Panc1 (cell line): ENCODE measurements around the gene MSLN. TPM values are rescaled to one million over a fixed set of nuclear protein-coding genes. Genes with fewer than 3 reads are reported as not detected.

ENCODE experiments used
- ATAC-seq: fragments of 200-7000 bp; cut with Tn5 transposase; 2 replicates; pipeline ENCODE4 v1.9.1; 2020; ENCODE audit warnings: mild to moderate bottlenecking, moderate library complexity
- Bru-seq: library from RNA; stranded (reverse); fragments of 400-500 nt; gene quantifications from one replicate; lab custom pipeline; 2021; lab: Mats Ljungman, UMichigan
- BruChase-seq, 2 experiments: library from RNA; stranded (reverse); fragments of 400-500 nt; gene quantifications; one replicate each; lab custom pipeline; 2021; lab: Mats Ljungman, UMichigan
- BruUV-seq: library from RNA; stranded (reverse); fragments of 400-500 nt; replicated peaks from 2 replicates; lab custom pipeline; 2021; lab: Mats Ljungman, UMichigan
- CTCF ChIA-PET: fragments of 300-600 bp; sonication (Branson Sonifier 250); formaldehyde crosslinking; loops from one replicate; lab custom pipeline; 2022; ENCODE audit warnings: antibody characterized with exemption; lab: Charles Lee
- POLR2A ChIA-PET: fragments of 300-600 bp; sonication (Branson Sonifier 250); formaldehyde crosslinking; loops from one replicate; lab custom pipeline; 2022; ENCODE audit warnings: antibody characterized with exemption; lab: Charles Lee
- DNase-seq: peaks from one replicate; pipeline ENCODE4 v3.0.0-alpha.2; 2010; ENCODE audit warnings: low read depth, low spot score
- H3K27ac ChIP-seq: 2 replicates; pipeline ENCODE4 v1.5.1; 2011; ENCODE audit warnings: mild to moderate bottlenecking, low read length, inconsistent platforms
- H3K27me3 ChIP-seq: fragments of 200-500 bp; sonication (Bioruptor generic); 2 replicates; pipeline ENCODE4 v1.6.0; 2014; ENCODE audit warnings: low read length, inconsistent platforms; ENCODE audit not compliant: control insufficient read depth, insufficient read depth
- H3K36me3 ChIP-seq: fragments of 200-500 bp; sonication (Bioruptor generic); 2 replicates; pipeline ENCODE4 v1.5.1; 2014; ENCODE audit warnings: inconsistent platforms, mild to moderate bottlenecking, low read length, moderate library complexity; ENCODE audit not compliant: control insufficient read depth, insufficient read depth
- H3K4me1 ChIP-seq: 2 replicates; pipeline ENCODE4 v1.5.1; 2011; ENCODE audit warnings: inconsistent platforms, mild to moderate bottlenecking, low read length, moderate library complexity; ENCODE audit not compliant: control insufficient read depth, insufficient read depth
- H3K4me3 ChIP-seq, 2 experiments: 2 replicates each; pipeline ENCODE4 v1.5.1; 2011 to 2012; ENCODE audit warnings: low read depth in 2 of 2, low read length in 2 of 2, mild to moderate bottlenecking in 2 of 2, inconsistent platforms in 1 of 2, moderate library complexity in 1 of 2
- H3K9me3 ChIP-seq: fragments of 200-500 bp; sonication (Bioruptor generic); 2 replicates; pipeline ENCODE4 v1.5.1; 2014; ENCODE audit warnings: low read depth, mild to moderate bottlenecking, inconsistent platforms, low read length, moderate library complexity; ENCODE audit not compliant: control insufficient read depth, insufficient read depth
- POLR2AphosphoS5 ChIP-seq: IDR thresholded peaks from 2 replicates; pipeline ENCODE4 v1.6.1; 2012; ENCODE audit warnings: mild to moderate bottlenecking, low read depth, low read length, moderate library complexity
- SIN3A ChIP-seq: IDR thresholded peaks from 2 replicates; pipeline ENCODE4 v1.6.1; 2012; ENCODE audit warnings: low read depth, mild to moderate bottlenecking, low read length, moderate library complexity, borderline replicate concordance; ENCODE audit not compliant: insufficient read depth
- TCF7L2 ChIP-seq: IDR thresholded peaks from 2 replicates; pipeline ENCODE4 v1.6.1; 2011; ENCODE audit warnings: mild to moderate bottlenecking, low read depth, low read length, inconsistent platforms
- in situ Hi-C: cut with HindIII; loops from 2 replicates; pipeline ENCODE4 v1.10.0; 2016; ENCODE audit warnings: low sequenced_read_pairs, low pct_unique_long_range_greater_than_20kb
- intact Hi-C: fragments of 100-400 bp; cut with micrococcal nuclease; formaldehyde crosslinking; loops from one replicate; pipeline ENCODE4 v1.10.0; 2022; ENCODE audit not compliant: unreplicated experiment
- long read RNA-seq: library from polyadenylated mRNA; unstranded; transcript quantifications from one replicate; pipeline ENCODE4 v2.0.0, GENCODE V29; 2021; ENCODE audit not compliant: unreplicated experiment
- polyA plus RNA-seq: library from polyadenylated mRNA; unstranded; fragments of >200 nt; gene quantifications from one replicate; pipeline ENCODE4 v1.2.1, GENCODE V29; 2012; ENCODE audit warnings: missing spikeins; ENCODE audit not compliant: insufficient read length
- total RNA-seq: library from RNA; stranded (reverse); gene quantifications from one replicate; pipeline ENCODE4 v1.2.1, GENCODE V29; 2021; ENCODE audit not compliant: unreplicated experiment
- TF ChIP-seq, protein P1 (sequence below): fragments of 450-650 bp; IDR thresholded peaks from 2 replicates; pipeline ENCODE4 v1.5.1; 2017; ENCODE audit warnings: mild to moderate bottlenecking
- TF ChIP-seq, protein P2 (sequence below), 2 experiments: IDR thresholded peaks; 2 replicates each; pipeline ENCODE4 v1.6.1; 2011 to 2012; ENCODE audit warnings: low read depth in 2 of 2, control low read depth in 1 of 2, low read length in 1 of 2, mild to moderate bottlenecking in 1 of 2, moderate library complexity in 1 of 2; ENCODE audit not compliant: insufficient read depth in 1 of 2

MSLN gene
- total RNA-seq (1.1 TPM), Bru-seq, nascent RNA (percentile 18 among the genes with signal in this experiment), BruChase-seq, experiment 1, labeled RNA remaining after a 2-hour chase (percentile 27 among the genes with signal in this experiment), BruChase-seq, experiment 2, labeled RNA remaining after a 6-hour chase (percentile 36 among the genes with signal in this experiment)
- polyA plus RNA-seq: 1.0 TPM
- long read RNA-seq, partial matches to known transcripts: 1 of 1 reads
- long read RNA-seq, other reads (novel, unspliced or antisense): 0 of 1 reads

DNA sequence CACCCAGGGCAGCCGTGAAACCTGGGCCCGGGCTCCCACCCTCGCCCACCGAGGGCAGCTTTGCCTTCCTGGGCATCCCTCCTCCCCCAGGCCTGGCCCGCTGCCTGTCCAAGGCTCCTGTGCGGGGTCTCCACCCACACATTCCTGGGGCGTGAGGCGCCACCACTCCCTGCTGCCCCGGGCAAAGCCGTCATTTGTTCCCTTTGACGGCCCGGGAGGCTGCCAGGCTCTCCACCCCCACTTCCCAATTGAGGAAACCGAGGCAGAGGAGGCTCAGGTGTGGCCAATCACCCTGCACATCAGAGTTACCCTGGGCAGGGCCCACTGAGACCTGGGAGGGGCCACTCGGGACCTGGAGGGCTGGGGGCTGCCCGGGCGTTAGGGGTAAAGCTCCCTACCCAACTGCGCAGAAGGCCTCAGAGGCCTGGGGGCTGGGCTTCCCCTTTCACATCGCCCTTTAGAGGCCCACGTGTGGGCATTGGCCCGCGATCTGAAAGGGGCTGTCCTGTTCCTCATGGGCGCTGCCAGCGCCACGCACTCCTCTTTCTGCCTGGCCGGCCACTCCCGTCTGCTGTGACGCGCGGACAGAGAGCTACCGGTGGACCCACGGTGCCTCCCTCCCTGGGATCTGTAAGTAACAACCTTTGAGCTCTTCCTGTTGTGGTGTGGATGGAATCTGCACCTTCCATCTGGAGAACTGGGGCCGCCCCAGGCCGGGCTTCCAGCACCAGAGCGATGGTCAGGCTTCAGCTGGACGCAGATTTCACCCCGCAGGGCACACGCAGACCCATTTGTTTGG lies at the start of gene MSLN:
Gene MSLN, plus strand, starts transcription at position 190 of the 799 bp plus-strand sequence. CDS start 1,947 bp downstream, outside the sequence.
- BruUV-seq: no TSS peak
- CTCF ChIA-PET: no interaction called here
- TF ChIP-seq POLR2AphosphoS5 (no peak), SIN3A (no peak), TCF7L2 (no peak)
- TF ChIP-seq, protein P1, sequence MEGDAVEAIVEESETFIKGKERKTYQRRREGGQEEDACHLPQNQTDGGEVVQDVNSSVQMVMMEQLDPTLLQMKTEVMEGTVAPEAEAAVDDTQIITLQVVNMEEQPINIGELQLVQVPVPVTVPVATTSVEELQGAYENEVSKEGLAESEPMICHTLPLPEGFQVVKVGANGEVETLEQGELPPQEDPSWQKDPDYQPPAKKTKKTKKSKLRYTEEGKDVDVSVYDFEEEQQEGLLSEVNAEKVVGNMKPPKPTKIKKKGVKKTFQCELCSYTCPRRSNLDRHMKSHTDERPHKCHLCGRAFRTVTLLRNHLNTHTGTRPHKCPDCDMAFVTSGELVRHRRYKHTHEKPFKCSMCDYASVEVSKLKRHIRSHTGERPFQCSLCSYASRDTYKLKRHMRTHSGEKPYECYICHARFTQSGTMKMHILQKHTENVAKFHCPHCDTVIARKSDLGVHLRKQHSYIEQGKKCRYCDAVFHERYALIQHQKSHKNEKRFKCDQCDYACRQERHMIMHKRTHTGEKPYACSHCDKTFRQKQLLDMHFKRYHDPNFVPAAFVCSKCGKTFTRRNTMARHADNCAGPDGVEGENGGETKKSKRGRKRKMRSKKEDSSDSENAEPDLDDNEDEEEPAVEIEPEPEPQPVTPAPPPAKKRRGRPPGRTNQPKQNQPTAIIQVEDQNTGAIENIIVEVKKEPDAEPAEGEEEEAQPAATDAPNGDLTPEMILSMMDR: no peak
- TF ChIP-seq, protein P2, sequence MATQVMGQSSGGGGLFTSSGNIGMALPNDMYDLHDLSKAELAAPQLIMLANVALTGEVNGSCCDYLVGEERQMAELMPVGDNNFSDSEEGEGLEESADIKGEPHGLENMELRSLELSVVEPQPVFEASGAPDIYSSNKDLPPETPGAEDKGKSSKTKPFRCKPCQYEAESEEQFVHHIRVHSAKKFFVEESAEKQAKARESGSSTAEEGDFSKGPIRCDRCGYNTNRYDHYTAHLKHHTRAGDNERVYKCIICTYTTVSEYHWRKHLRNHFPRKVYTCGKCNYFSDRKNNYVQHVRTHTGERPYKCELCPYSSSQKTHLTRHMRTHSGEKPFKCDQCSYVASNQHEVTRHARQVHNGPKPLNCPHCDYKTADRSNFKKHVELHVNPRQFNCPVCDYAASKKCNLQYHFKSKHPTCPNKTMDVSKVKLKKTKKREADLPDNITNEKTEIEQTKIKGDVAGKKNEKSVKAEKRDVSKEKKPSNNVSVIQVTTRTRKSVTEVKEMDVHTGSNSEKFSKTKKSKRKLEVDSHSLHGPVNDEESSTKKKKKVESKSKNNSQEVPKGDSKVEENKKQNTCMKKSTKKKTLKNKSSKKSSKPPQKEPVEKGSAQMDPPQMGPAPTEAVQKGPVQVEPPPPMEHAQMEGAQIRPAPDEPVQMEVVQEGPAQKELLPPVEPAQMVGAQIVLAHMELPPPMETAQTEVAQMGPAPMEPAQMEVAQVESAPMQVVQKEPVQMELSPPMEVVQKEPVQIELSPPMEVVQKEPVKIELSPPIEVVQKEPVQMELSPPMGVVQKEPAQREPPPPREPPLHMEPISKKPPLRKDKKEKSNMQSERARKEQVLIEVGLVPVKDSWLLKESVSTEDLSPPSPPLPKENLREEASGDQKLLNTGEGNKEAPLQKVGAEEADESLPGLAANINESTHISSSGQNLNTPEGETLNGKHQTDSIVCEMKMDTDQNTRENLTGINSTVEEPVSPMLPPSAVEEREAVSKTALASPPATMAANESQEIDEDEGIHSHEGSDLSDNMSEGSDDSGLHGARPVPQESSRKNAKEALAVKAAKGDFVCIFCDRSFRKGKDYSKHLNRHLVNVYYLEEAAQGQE (IDR thresholded peaks at IDR 0.05; ENCODE audit: insufficient read depth in 1 of 2, low read depth in 2 of 2, low read length in 1 of 2): no peak
- no peaks in the 10 kb centered on the region for H3K36me3 ChIP-seq
- no peaks in the 10 kb centered on the region for H3K9me3 ChIP-seq
- DNase-seq: no peak
- POLR2A ChIA-PET: interaction anchor here (0.6 to 1.1 kb wide), 2 partner anchors 43 to 326 kb away, joined by 5 to 10 read pairs; no protein-coding TSS in a partner anchor
- ATAC-seq: peak; percentile 31
- in situ Hi-C loops: no loop called here
- H3K27me3 ChIP-seq: no peaks in the 10 kb centered on the region
- H3K4me1 ChIP-seq: peaks cover 18% of the 10 kb centered on the region
- no peak within 1 kb of the TSS for H3K4me3 ChIP-seq
- H3K27ac ChIP-seq: no peak within 1 kb of the TSS; the same call in 1 of the 2 replicates
- intact Hi-C loops: no loop called here

DNA sequence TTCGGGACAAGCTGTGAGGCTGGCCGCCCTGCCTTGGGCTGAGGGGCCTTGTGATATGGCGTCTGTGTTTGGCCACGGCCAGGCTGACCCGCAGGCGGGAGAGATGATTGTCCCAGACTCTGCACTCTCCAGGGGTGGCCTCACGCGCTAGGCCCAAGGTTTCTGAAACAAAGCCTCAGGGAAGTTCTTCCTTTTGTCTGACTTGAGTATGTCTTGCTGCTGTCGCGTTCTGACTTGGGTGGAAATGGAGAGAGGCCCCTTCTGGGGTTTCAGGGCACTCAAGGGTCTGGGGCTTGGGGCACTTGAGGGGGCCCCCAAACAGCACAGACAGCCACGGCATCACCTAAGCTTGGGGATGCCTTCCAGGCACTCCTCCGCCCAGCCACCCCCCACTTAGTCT lies 49.5 kb upstream of the MSLN start:
- ATAC-seq: no peak
- POLR2A ChIA-PET: no interaction called here
- CTCF ChIA-PET: interaction anchor here (1.1 kb wide), 1 partner anchor 9 kb away, joined by 3 read pairs; no protein-coding TSS in a partner anchor

More for the DNA sequence above, 49.5 kb upstream of the MSLN start:
- in situ Hi-C loops (no loop called here), intact Hi-C loops (no loop called here)
- Histone ChIP-seq H3K4me3 (no peak overlapping the region), H3K36me3 (no peaks in the 10 kb centered on the region; the same call in 1 of the 2 replicates), H3K4me1 (peaks cover 38% of the 10 kb centered on the region), H3K9me3 (no peaks in the 10 kb centered on the region), H3K27ac (peak overlapping the region; percentile 63), H3K27me3 (no peaks in the 10 kb centered on the region)
- TF ChIP-seq, protein P1: no peak
- TF ChIP-seq, protein P2 (IDR thresholded peaks at IDR 0.05; ENCODE audit: insufficient read depth in 1 of 2, low read depth in 2 of 2, low read length in 1 of 2): no peak
- TF ChIP-seq TCF7L2: no peak
- no peak for TF ChIP-seq POLR2AphosphoS5
- no peak for TF ChIP-seq SIN3A
- no peak for DNase-seq
- no TSS peak for BruUV-seq
